Iris pigment epithelial cell (primary cell): Measurements from ENCODE around the gene GCNA.
"Not testable (repeated sequence)": the region's sequence is repeated elsewhere in the genome, so short reads cannot be mapped to it uniquely, and the experiment has no call there.

Experiments used
- DNase-seq: peaks from one replicate; pipeline ENCODE4 v3.0.0-alpha.2; 2011; ENCODE audit warnings: low read depth

The GCNA gene

DNA sequence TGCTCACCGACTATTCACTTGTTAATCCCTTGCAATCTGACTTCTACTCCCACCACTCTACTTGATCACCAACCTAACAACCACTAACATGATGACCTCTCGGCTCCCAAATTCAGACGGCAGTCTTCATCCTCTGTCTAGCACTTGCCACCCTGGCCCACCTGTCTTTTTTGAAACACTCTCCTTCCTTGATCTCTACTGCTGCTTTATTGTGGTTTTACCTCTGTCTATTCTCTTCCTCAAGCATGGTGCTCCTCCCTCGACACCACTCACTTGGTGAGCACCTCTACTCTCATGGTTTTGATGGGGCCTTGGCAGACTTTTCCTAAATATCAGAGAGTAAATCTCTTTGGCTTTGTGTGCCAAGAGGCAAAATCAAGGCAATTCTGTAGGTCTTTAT lies 61.8 kb downstream of the GCNA start:
- no peak for DNase-seq

DNA sequence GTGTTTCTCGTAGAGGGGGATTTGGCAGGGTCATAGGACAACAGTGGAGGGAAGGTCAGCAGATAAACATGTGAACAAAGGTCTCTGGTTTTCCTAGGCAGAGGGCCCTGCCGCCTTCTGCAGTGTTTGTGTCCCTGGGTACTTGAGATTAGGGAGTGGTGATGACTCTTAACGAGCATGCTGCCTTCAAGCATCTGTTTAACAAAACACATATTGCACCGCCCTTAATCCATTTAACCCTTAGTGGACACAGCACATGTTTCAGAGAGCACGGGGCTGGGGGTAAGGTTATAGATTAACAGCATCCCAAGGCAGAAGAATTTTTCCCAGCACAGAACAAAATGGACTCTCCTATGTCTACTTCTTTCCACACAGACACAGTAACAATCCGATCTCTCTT lies 66.2 kb downstream of the GCNA start:
- not testable (repeated sequence) for DNase-seq

DNA sequence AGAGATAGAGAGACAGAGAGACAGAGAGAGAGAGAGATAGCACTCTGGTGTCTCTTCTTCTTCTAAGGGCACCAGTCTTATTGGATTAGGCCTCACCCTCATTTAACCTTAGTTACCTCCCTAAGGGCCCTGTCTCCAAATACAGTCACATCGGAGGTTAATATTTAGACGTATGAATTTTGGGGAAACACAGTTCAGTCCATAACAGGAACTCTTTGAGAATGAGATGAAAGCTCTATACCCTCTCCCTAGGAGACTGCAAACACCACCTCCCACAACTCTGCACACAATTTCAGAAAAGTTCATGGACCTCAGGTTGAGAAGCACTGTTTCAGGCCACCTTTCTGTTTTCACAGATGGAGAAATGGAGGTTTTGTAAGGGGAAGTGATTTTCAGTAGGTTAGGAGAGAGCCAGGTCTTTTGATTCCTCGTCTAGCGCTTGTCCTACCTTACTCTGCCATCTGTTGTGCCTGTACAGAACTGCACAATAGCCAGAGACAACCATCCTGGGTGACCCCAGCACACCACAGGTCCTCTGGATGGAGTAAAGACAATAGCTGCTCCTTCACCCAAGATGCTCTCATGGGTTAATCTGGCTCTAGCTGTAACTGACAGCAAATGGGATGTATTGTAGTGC lies 72.2 kb downstream of the GCNA start:
- no peak for DNase-seq

DNA sequence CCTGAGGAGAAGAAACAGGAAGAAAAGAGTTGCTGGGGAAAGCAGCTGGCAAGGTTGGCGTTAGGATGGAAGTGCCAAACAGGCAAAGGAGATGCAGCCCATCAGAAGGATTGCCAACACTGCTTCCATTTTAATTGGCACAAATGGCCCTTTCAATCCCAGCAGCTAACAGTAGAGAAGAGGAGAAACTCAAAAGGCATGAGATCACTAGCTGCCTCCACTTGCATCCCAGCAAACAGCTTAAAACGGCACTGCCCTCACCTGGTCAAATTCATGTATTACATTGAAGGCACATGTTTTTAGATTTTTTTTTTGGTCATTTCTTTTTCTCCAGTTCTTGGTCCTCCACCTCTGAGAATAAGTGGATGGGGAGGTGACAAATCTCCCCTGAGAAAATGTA lies 74.2 kb downstream of the GCNA start:
- peak; percentile 55 for DNase-seq

DNA sequence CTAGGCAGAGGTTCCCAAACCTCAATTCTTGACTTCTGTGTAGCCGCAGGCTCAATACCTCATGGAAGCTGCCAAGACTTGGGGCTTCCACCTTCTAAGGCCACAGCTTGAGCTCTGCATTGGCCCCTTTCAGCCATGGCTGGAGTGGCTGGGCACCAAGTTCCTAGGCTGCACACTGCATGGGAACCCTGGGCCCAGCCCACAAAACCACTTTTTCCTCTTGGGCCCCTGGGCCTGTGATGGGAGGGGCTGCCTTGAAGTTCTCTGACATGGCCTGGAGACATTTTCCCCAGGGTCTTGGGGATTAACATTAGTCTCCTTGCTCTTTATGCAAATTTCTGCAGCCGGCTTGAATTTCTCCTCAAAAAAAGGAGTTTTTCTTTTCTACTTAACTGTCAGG lies 75.1 kb downstream of the GCNA start:
- no peak for DNase-seq

DNA sequence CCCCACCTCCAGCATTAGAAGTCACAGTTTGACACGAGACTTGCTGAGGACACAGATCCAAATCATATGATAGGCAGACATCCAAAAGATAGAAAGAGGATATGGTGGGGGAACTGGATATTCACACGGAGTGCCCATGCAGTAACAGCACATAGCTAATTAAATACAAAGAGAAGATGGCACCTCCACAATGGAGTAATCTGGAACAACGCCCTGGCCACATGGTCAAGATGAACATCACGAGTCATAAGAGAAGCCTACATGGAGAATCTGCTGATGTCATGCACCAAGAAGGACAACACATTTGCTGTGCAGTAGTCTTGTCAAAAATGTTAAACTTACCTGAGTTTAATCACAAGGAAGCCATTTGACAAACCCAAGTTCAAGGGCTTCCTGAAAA lies 79.0 kb downstream of the GCNA start:
- DNase-seq, result no peak

DNA sequence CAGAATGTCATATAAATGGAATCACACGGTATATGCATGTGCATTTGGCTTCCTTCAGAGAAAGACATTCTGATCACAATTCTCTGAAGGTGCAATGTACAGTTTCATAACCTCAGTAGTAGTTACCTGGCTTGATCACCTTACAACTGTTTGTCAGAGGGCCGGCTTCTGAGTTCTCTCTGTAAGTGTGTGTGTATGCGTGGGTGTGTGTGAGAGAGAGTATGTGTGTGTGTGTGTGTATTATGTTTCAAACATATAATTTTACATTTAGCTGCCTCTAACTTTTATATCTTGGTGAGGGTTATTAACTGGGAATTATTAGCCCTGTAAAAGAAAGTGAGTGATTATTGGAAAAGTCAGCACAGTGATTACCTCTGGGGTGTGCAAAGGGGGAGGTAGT lies 81.1 kb downstream of the GCNA start:
- no peak for DNase-seq

DNA sequence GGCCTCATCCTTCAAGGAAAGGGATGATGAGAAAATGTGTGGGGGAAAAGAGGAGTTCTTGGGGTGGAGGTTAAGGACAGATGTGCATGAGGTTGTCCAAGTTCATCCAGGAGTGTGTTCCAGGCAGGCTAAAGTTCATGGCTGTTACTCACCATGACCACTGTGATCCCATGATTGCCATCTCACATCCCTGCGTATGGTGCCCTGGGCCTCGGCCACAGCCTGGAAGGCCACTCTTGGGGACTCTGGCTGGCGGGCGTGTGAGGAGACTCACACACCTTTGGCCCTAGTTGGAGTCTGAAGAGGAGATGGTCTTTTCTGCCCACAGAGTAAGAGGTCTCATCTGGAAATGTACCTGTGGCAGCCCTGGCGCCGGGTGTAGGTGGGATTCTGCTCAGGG lies 81.7 kb downstream of the GCNA start:
- DNase-seq, result no peak

DNA sequence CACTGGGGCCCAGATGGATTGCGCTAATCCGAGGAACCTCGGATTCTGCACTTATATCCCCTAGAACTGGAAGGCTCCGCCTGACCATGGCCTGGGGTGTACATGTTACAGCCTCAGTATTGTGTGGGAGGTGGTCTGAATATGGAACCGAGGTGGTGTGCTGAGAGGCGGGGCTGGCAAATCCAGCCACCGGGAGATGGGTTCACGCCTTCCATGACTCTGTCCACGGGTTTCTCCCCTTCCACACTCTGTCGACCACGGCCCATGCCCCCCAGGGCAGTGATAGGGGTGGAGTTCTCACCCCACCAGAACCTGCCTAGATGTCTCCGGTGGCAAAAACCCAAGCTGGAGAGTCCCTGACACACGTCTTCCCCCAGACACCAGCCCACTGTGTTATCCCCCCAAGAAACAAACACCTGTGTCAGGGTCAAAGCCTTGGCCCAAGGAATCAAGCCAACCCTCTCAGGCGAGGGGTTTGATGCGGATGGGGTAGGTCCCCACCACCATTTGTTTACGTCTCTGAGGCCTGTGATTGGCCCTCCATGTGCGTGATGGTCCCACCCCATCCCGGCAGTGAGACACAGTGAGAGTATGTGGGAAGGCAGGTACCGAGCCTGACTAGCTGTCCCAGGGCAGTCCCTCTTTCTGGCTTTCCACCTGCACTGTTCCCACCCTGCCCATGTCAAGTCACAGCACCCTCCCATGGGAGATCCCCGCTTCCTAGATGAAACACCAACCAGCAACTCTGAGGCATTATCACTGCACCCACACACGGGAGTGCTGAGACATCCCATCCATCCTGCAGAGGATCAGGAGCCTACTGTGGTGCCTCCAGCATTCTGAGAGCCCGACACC lies 82.6 kb downstream of the GCNA start:
- no peak for DNase-seq

DNA sequence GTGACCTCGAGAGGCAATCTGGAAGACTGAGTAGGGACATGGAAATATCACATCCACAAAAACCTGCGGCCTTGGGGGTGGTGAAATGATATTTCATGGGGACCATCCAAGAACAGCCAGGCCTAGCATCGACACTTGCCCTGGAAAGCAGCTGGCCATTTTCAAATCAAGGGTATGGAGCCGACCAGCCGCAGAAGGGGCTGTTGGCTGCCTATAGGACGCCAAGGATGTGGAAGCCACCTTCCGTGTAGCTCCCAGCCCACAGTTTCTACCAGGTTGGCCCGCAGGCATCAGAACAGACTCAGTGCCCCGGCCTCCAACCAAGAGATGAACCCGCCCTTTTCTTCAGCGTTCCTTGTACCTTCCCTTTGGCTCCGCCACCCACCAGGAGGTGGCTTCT lies 83.7 kb downstream of the GCNA start:
- no peak for DNase-seq

DNA sequence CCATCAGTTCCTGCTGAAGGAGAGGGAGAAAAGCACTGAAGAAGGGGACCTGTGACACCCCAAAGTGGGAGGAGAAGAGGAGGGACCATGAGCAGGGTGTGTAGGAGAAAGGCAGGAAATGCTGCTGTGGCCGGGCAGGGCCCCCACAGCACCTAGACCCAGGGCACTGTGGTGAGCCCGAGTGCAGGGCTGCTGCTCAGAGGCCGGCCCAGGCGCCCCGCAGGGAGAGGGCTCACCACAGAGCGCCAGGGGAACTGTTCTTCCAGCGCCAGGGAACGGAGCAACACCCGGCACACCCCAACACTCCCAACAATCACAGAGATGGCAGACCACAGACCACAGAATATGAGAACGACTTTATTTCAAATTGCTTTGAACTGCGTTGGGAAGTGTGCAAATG lies 84.4 kb downstream of the GCNA start:
- not testable (repeated sequence) for DNase-seq
